Measurements from ENCODE around the gene S100A10.

Gene S100A10

GRCh38 chr1:151985768-151986167, 7.9 kb downstream of the S100A10 start:
- DNase-seq: no peak

GRCh38 chr1:151985270-151985669, 8.4 kb downstream of the S100A10 start:
- no peak for DNase-seq

GRCh38 chr1:151984313-151984956, 9.2 kb downstream of the S100A10 start:
- DNase-seq: no peak

- DNase-seq: peak; percentile 49
Observed at GRCh38 chr1:151982300-151983005, 11.2 kb downstream of the S100A10 start.

GRCh38 chr1:151981178-151981525, 12.5 kb downstream of the S100A10 start:
- no peak for DNase-seq

GRCh38 chr1:151980287-151981177, 13.1 kb downstream of the S100A10 start:
- DNase-seq: peak; percentile 46

- DNase-seq: no peak
Observed at GRCh38 chr1:151978922-151979321, 14.7 kb downstream of the S100A10 start.

- no peak for DNase-seq
Observed at GRCh38 chr1:151977662-151978230, 15.9 kb downstream of the S100A10 start.

- no peak for DNase-seq
Observed at GRCh38 chr1:151976858-151977257, 16.8 kb downstream of the S100A10 start.

- DNase-seq: no peak
Observed at GRCh38 chr1:151976015-151976343, 17.7 kb downstream of the S100A10 start.

- DNase-seq: no peak
Observed at GRCh38 chr1:151975311-151976014, 18.2 kb downstream of the S100A10 start.

- peak; percentile 81 for DNase-seq
Observed at GRCh38 chr1:151972542-151973248, 21.0 kb downstream of the S100A10 start.

- DNase-seq: no peak
Observed at GRCh38 chr1:151970626-151971025, 23.0 kb downstream of the S100A10 start.

GRCh38 chr1:151970128-151970527, 23.5 kb downstream of the S100A10 start:
- DNase-seq: no peak

GRCh38 chr1:151968791-151969399, 24.8 kb downstream of the S100A10 start:
- peak; percentile 14 for DNase-seq

- DNase-seq: peak; percentile 80
Observed at GRCh38 chr1:151968058-151968457, 25.6 kb downstream of the S100A10 start.

- DNase-seq: no peak
Observed at GRCh38 chr1:151967091-151967490, 26.6 kb downstream of the S100A10 start.

GRCh38 chr1:151966061-151966460, 27.6 kb downstream of the S100A10 start:
- DNase-seq: no peak

GRCh38 chr1:151964510-151964909, 29.1 kb downstream of the S100A10 start:
- DNase-seq: no peak

GRCh38 chr1:151963288-151963687, 30.4 kb downstream of the S100A10 start:
- no peak for DNase-seq

GRCh38 chr1:151961833-151962232, 31.8 kb downstream of the S100A10 start:
- no peak for DNase-seq

Measured in NCI-H69 (cell line).